HEK293T (cell line): Measurements from ENCODE around the gene SLC25A17.

Source experiments
- BHLHE40 ChIP-seq: fragments of 450-650 bp; IDR thresholded peaks from 2 replicates; pipeline ENCODE4 v1.6.1; 2016; ENCODE audit warnings: mild to moderate bottlenecking, moderate library complexity, borderline replicate concordance
- CTBP1 ChIP-seq: fragments of 450-650 bp; IDR thresholded peaks from 2 replicates; pipeline ENCODE4 v1.6.1; 2016; ENCODE audit warnings: borderline replicate concordance
- ELF4 ChIP-seq: fragments of 450-650 bp; IDR thresholded peaks from 2 replicates; pipeline ENCODE4 v1.6.1; 2017; ENCODE audit warnings: antibody characterized with exemption
- FOXA1 ChIP-seq: fragments of 450-650 bp; IDR thresholded peaks from 2 replicates; pipeline ENCODE4 v1.6.1; 2016; ENCODE audit warnings: mild to moderate bottlenecking
- FOXK2 ChIP-seq: fragments of 450-650 bp; IDR thresholded peaks from 2 replicates; pipeline ENCODE4 v1.6.1; 2016; ENCODE audit warnings: mild to moderate bottlenecking
- FOXM1 ChIP-seq: fragments of 450-650 bp; IDR thresholded peaks from 2 replicates; pipeline ENCODE4 v1.6.1; 2017; ENCODE audit warnings: mild to moderate bottlenecking, borderline replicate concordance
- L3MBTL2 ChIP-seq: fragments of 450-650 bp; conservative IDR thresholded peaks from 2 replicates; pipeline ENCODE4 v1.6.1; 2016; ENCODE audit warnings: mild to moderate bottlenecking
- LEF1 ChIP-seq: fragments of 450-650 bp; IDR thresholded peaks from 2 replicates; pipeline ENCODE4 v1.6.1; 2017; ENCODE audit warnings: mild to moderate bottlenecking, borderline replicate concordance
- NFRKB ChIP-seq: fragments of 450-650 bp; IDR thresholded peaks from 2 replicates; pipeline ENCODE4 v1.6.1; 2016; ENCODE audit warnings: mild to moderate bottlenecking, moderate library complexity
- SP1 ChIP-seq: fragments of 450-650 bp; IDR thresholded peaks from 2 replicates; pipeline ENCODE4 v1.6.1; 2017
- TARDBP ChIP-seq: fragments of 450-650 bp; IDR thresholded peaks from 2 replicates; pipeline ENCODE4 v1.6.1; 2016
- ZNF384 ChIP-seq: fragments of 450-650 bp; IDR thresholded peaks from 2 replicates; pipeline ENCODE4 v1.6.1; 2016
- TF ChIP-seq, protein P1 (sequence below): fragments of 450-650 bp; IDR thresholded peaks from 2 replicates; pipeline ENCODE4 v1.6.1; 2016

DNA sequence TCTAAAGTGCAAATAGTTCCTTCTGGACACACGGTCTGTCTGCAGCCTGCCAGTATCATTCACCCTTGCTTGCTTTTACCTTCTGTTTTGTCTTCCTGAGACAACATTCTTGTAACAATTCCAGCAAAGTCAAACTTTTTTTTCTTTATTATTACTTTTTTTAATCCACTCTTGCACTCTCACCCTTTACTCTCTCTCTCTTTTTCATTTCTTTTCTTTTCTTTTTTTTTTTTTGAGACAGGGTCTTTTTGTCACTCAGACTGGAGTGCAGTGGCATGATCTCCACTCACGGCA, 86.2 kb downstream of the SLC25A17 start:
- no peak for TF ChIP-seq SP1
- TF ChIP-seq FOXK2, result no peak
- no peak for TF ChIP-seq FOXM1
- no peak for TF ChIP-seq BHLHE40
- TF ChIP-seq, protein P1, sequence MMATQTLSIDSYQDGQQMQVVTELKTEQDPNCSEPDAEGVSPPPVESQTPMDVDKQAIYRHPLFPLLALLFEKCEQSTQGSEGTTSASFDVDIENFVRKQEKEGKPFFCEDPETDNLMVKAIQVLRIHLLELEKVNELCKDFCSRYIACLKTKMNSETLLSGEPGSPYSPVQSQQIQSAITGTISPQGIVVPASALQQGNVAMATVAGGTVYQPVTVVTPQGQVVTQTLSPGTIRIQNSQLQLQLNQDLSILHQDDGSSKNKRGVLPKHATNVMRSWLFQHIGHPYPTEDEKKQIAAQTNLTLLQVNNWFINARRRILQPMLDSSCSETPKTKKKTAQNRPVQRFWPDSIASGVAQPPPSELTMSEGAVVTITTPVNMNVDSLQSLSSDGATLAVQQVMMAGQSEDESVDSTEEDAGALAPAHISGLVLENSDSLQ, result no peak
- TF ChIP-seq TARDBP, result no peak
- no peak for TF ChIP-seq CTBP1
- TF ChIP-seq ZNF384, result no peak
- no peak for TF ChIP-seq NFRKB
- TF ChIP-seq L3MBTL2, result no peak
- TF ChIP-seq FOXA1, result no peak
- no peak for TF ChIP-seq LEF1
- TF ChIP-seq ELF4, result no peak
